Neural crest cell (in vitro differentiated cells): ENCODE results near the gene TNFAIP8L1. TPM values are rescaled to one million over a fixed set of nuclear protein-coding genes. Genes with fewer than 3 reads are reported as not detected.

Experiments
- DNase-seq: peaks from one replicate; pipeline ENCODE4 v3.0.0; 2021; ENCODE audit warnings: low read depth, mixed read lengths, low spot score
- H3K27ac Mint-ChIP-seq: one replicate; pipeline ENCODE4 v1.8.0; 2021; ENCODE audit warnings: mild to moderate bottlenecking, mixed read lengths; ENCODE audit not compliant: unreplicated experiment
- H3K27me3 Mint-ChIP-seq: 2 replicates; pipeline ENCODE4 v1.8.0; 2021; ENCODE audit warnings: low read depth, mild to moderate bottlenecking, mixed read lengths
- H3K36me3 Mint-ChIP-seq: 2 replicates; pipeline ENCODE4 v1.8.0; 2021; ENCODE audit warnings: low read depth, mild to moderate bottlenecking, mixed read lengths
- H3K4me1 Mint-ChIP-seq: 2 replicates; pipeline ENCODE4 v1.8.0; 2021; ENCODE audit warnings: mixed read lengths
- H3K4me3 Mint-ChIP-seq: one replicate; pipeline ENCODE4 v1.8.0; 2021; ENCODE audit warnings: mild to moderate bottlenecking, mixed read lengths
- H3K9me3 Mint-ChIP-seq: 2 replicates; pipeline ENCODE4 v1.8.0; 2021; ENCODE audit warnings: mixed read lengths
- total RNA-seq: library from RNA; stranded (reverse); gene quantifications from 2 replicates; pipeline ENCODE4 v1.2.1, GENCODE V29; 2021
- TF ChIP-seq, protein P1 (sequence below): fragments of 200-600 bp; sonication (generic); conservative IDR thresholded peaks from 2 replicates; pipeline ENCODE4 v1.5.0; 2021; ENCODE audit warnings: antibody characterized with exemption, mild to moderate bottlenecking

TNFAIP8L1 gene
- total RNA-seq, 1 donor from 2014 or later: 8.0 TPM

DNA sequence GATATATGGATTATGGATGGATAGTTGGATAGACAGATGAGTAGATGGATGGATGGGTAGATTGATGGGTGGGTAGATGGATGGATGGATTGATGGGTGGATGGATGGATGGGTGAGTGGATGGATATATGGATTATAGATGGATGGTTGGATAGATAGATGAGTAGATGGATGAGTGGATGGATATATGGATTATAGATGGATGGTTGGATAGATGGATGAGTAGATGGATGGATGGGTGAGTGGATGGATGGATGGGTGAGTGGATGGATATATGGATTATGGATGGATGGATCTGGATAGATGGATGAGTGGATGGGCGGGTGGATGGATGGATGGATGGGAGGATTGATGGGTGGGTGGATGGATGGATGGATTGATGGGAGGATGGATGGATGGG is 36.4 kb upstream of the TNFAIP8L1 start:
- H3K4me1 Mint-ChIP-seq: peaks cover 9% of the 10 kb centered on the region
- no peak overlapping the region for H3K27ac Mint-ChIP-seq
- DNase-seq: no peak
- H3K9me3 Mint-ChIP-seq: no peaks in the 10 kb centered on the region
- H3K36me3 Mint-ChIP-seq: no peaks in the 10 kb centered on the region
- H3K4me3 Mint-ChIP-seq: no peak overlapping the region
- H3K27me3 Mint-ChIP-seq: peaks cover 5% of the 10 kb centered on the region
- TF ChIP-seq, protein P1, sequence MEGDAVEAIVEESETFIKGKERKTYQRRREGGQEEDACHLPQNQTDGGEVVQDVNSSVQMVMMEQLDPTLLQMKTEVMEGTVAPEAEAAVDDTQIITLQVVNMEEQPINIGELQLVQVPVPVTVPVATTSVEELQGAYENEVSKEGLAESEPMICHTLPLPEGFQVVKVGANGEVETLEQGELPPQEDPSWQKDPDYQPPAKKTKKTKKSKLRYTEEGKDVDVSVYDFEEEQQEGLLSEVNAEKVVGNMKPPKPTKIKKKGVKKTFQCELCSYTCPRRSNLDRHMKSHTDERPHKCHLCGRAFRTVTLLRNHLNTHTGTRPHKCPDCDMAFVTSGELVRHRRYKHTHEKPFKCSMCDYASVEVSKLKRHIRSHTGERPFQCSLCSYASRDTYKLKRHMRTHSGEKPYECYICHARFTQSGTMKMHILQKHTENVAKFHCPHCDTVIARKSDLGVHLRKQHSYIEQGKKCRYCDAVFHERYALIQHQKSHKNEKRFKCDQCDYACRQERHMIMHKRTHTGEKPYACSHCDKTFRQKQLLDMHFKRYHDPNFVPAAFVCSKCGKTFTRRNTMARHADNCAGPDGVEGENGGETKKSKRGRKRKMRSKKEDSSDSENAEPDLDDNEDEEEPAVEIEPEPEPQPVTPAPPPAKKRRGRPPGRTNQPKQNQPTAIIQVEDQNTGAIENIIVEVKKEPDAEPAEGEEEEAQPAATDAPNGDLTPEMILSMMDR: no peak

DNA sequence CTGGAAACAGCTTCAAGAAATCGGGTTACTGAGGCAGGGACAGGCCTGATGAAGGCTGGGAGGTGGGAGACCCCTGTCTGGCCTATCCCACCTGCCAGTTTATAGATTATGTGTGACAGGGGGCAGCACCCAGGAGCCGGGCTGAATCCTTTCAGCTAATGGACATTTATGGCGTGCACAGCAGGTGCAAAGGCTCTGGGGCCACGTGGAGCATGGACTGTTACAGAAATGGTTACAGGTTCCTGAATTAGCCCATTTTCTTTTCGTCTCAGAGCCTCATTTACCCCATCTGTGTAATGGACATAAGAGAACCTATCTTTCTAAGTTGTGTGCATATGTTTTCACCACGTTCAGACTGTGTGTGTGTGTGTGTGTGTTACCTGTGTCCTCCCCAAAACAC is 34.4 kb upstream of the TNFAIP8L1 start:
- Mint-ChIP-seq H3K27ac (no peak overlapping the region), H3K4me3 (no peak overlapping the region), H3K27me3 (peaks cover 5% of the 10 kb centered on the region), H3K4me1 (peaks cover 7% of the 10 kb centered on the region), H3K9me3 (no peaks in the 10 kb centered on the region), H3K36me3 (no peaks in the 10 kb centered on the region)
- DNase-seq: no peak
- TF ChIP-seq, protein P1: no peak

- Mint-ChIP-seq H3K4me3 (no peak overlapping the region), H3K27ac (no peak overlapping the region), H3K36me3 (no peaks in the 10 kb centered on the region), H3K9me3 (no peaks in the 10 kb centered on the region), H3K27me3 (peaks cover 8% of the 10 kb centered on the region), H3K4me1 (peaks cover 16% of the 10 kb centered on the region)
- TF ChIP-seq, protein P1: no peak
- no peak for DNase-seq
Observed at GRCh38 chr19:4606181-4606580, 33.1 kb upstream of the TNFAIP8L1 start.

- H3K4me1 Mint-ChIP-seq: peaks cover 16% of the 10 kb centered on the region
- peaks cover 8% of the 10 kb centered on the region for H3K27me3 Mint-ChIP-seq
- no peaks in the 10 kb centered on the region for H3K36me3 Mint-ChIP-seq
- DNase-seq: peak; percentile 64
- TF ChIP-seq, protein P1: no peak
- no peak overlapping the region for H3K4me3 Mint-ChIP-seq
- no peaks in the 10 kb centered on the region for H3K9me3 Mint-ChIP-seq
- H3K27ac Mint-ChIP-seq: no peak overlapping the region
Observed at GRCh38 chr19:4606921-4607678, 32.2 kb upstream of the TNFAIP8L1 start.

DNA sequence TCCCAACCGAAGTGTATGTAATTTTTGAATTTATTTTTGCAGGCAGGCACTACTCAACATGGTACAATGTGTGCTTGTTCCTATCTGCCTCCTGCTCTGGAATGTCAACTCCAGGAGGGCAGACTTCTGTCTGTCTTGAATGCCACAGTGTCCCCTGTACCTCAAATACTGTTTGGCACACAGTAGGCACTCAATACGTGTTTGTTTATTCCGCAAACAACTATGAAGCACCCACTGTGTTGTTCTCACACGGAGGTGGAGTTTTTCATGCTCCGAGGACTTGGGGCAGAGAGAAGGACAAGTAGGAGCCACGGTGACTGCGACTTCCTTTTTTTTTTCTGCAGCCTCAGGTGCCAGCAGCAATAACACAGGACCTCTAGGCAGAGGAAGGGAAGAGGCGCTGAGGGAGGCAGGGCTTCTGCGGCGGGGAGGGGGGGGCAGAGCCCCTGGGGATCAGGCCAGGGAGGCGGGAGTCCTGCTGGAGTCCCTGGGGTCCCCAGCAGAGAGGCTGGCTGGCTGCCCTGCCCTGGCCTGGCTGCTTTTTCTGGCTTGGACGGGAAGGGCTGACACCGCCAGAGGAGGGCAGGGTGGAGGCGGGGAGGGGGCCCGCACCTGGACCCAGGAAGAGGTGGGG is 29.3 kb upstream of the TNFAIP8L1 start:
- Mint-ChIP-seq H3K36me3 (no peaks in the 10 kb centered on the region), H3K4me3 (no peak overlapping the region)

More for the DNA sequence above, 29.3 kb upstream of the TNFAIP8L1 start:
- H3K27me3 Mint-ChIP-seq: peaks cover 8% of the 10 kb centered on the region
- no peak for DNase-seq
- no peaks in the 10 kb centered on the region for H3K9me3 Mint-ChIP-seq
- H3K4me1 Mint-ChIP-seq: peaks cover 16% of the 10 kb centered on the region
- TF ChIP-seq, protein P1: no peak
- H3K27ac Mint-ChIP-seq: no peak overlapping the region
